ENCODE measurements around the gene AUTS2.

DNA sequence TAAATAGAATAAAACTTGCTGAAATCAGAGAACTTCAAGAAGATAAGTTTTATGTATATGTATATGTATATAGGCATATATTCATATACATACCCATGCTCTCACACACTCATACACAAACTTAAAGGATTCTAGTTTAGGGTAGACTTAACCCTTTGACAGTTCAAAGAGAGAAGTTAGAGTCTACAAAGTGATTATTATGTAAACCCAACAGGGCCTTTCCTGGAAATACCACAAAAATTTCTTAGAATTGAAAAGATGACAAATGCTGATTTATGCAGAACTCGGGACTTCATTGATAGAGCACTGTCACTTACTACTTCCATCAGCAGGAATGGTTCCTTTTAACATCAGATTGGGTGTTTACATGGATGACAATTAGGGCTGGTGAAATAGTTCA is 763.5 kb downstream of the AUTS2 start:
- TF ChIP-seq JUN (CRISPR knock-in tag; IDR thresholded peaks at IDR 0.05): no peak
- TF ChIP-seq MYBL2 (CRISPR knock-in tag; IDR thresholded peaks at IDR 0.05): no peak
- TF ChIP-seq, protein P1, sequence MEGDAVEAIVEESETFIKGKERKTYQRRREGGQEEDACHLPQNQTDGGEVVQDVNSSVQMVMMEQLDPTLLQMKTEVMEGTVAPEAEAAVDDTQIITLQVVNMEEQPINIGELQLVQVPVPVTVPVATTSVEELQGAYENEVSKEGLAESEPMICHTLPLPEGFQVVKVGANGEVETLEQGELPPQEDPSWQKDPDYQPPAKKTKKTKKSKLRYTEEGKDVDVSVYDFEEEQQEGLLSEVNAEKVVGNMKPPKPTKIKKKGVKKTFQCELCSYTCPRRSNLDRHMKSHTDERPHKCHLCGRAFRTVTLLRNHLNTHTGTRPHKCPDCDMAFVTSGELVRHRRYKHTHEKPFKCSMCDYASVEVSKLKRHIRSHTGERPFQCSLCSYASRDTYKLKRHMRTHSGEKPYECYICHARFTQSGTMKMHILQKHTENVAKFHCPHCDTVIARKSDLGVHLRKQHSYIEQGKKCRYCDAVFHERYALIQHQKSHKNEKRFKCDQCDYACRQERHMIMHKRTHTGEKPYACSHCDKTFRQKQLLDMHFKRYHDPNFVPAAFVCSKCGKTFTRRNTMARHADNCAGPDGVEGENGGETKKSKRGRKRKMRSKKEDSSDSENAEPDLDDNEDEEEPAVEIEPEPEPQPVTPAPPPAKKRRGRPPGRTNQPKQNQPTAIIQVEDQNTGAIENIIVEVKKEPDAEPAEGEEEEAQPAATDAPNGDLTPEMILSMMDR (IDR thresholded peaks at IDR 0.05): no peak
- no peak for TF ChIP-seq CBFB (CRISPR knock-in tag; IDR thresholded peaks at IDR 0.05; ENCODE audit: low read depth)
- no peak for TF ChIP-seq USF2 (CRISPR knock-in tag; IDR thresholded peaks at IDR 0.05)
- TF ChIP-seq MAX (CRISPR knock-in tag; IDR thresholded peaks at IDR 0.05): no peak
- no peak for TF ChIP-seq NR2C2 (CRISPR knock-in tag; IDR thresholded peaks at IDR 0.05)
- no peak for TF ChIP-seq PRRX2 (CRISPR knock-in tag; IDR thresholded peaks at IDR 0.05)
- TF ChIP-seq TCF7 (CRISPR knock-in tag; IDR thresholded peaks at IDR 0.05; ENCODE audit: low read depth): no peak
